AG09309 (cell line): ENCODE data around the gene NDUFAF5.

ENCODE experiments used
- DNase-seq: peaks from one replicate; pipeline ENCODE4 v3.0.0-alpha.2; 2010; ENCODE audit warnings: low read depth
- H3K4me3 ChIP-seq: 2 replicates; pipeline ENCODE4 v1.5.1; 2011; ENCODE audit warnings: mild to moderate bottlenecking, low read depth, low read length, moderate library complexity; ENCODE audit not compliant: control insufficient read depth
- CTCF ChIP-seq: IDR thresholded peaks from 2 replicates; pipeline ENCODE4 v1.5.1; 2011; ENCODE audit warnings: mild to moderate bottlenecking, low read depth, low read length, inconsistent platforms; ENCODE audit not compliant: insufficient read depth, control insufficient read depth; ENCODE audit errors: missing control alignments

NDUFAF5 gene

DNA sequence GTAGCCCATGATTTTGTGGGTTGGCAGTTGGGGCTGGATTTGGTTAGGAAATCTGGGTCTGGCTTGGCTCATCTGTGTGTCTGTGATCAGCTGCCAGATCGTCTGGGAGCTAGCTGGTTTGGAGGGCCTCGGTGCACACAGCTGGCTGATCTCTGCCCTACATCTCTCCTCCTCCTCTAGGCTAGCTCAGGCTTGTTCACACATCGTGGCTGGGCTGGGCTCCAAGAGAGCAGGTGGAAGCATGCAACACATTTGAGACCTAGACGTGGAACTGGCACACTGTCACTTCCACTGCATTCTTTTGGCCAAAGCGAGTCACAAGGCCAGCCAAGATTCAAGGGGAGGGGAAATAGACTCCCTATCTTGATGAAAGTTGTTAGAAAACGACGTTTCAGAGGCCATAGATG lies 15.9 kb downstream of the NDUFAF5 start:
- no peak overlapping the region for H3K4me3 ChIP-seq
- DNase-seq = peak; percentile 67
- TF ChIP-seq CTCF = no peak

- no peak for DNase-seq
- TF ChIP-seq CTCF = no peak
- H3K4me3 ChIP-seq = no peak overlapping the region
Observed at GRCh38 chr20:13809373-13809772, 24.5 kb downstream of the NDUFAF5 start.

- no peak for TF ChIP-seq CTCF
- no peak for DNase-seq
- H3K4me3 ChIP-seq = no peak overlapping the region
Observed at GRCh38 chr20:13809855-13810254, 25.0 kb downstream of the NDUFAF5 start.

DNA sequence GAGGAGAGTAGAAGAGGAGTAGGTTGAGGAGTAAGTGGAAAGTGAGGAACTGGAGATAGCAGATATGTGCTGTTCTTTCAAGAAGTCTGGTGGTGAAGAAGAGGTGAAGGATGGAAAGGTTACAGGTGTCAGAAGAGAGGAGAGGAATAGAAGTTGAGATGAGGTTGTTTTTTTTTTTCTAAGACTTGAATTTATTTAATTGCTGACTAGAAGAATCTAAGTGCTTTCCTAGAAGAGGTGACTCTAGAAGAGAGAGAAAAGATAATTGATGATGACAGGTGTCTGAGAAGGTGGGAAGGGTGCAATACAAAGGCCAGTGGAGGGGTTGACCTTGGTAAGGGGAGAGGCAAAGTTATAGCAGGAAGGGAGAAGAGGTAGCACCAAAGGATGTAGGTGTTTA lies 25.6 kb downstream of the NDUFAF5 start:
- TF ChIP-seq CTCF = no peak
- no peak overlapping the region for H3K4me3 ChIP-seq
- no peak for DNase-seq

GRCh38 chr20:13813910-13814309 lies 29.1 kb downstream of the NDUFAF5 start:
- DNase-seq = no peak
- no peak for TF ChIP-seq CTCF
- H3K4me3 ChIP-seq = no peak overlapping the region

DNA sequence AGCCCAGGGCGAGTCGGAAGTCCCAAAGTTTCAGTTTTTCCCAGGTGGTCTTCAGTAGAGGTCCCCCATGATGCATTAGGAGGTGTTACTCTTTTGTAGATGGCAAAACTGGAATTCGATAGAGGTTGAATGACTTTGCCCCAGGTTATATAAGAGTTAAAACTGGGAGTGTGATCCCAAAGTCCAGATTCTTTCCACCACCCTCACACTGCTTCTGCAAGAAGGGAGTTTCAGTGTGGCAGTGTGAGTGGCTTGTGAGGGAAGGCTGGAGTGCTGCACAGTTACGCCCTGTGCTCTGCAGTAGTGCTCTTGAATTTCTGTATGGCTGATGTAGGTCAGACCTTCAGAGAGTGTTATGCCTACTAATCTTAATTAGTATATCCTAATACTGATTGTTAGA lies 29.8 kb downstream of the NDUFAF5 start:
- no peak overlapping the region for H3K4me3 ChIP-seq
- no peak for TF ChIP-seq CTCF
- no peak for DNase-seq

DNA sequence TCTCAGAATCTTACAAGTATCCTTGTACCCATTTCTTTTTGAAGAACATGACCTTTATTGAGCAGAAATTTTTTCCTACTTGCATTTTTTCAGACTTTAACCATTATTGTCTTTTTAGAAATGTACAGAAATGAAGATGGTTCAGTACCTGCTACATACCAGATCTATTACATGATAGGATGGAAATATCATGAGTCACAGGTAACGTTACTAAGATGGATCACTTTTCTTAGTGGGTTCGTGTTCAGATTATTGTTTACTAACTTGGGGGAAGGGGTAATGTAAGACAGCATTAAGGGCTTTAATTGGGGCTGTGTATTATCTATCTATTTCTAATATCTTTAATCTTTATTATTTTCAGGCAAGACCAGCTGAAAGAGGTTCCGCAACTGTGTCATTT lies 31.9 kb downstream of the NDUFAF5 start:
- no peak for TF ChIP-seq CTCF
- H3K4me3 ChIP-seq = no peak overlapping the region
- no peak for DNase-seq
